Hepatocyte (in vitro differentiated cells): ENCODE data around the gene EXOSC7.

Experiments
- EZH2phosphoT487 ChIP-seq: fragments of 200-600 bp; sonication (generic); IDR thresholded peaks from one replicate; pipeline ENCODE4 v1.6.1; 2018; ENCODE audit warnings: antibody characterized with exemption, mild to moderate bottlenecking, low read depth, moderate library complexity; ENCODE audit not compliant: unreplicated experiment, severe bottlenecking
- TF ChIP-seq, protein P1 (sequence below): fragments of 200-600 bp; sonication (generic); IDR thresholded peaks from 2 replicates; pipeline ENCODE4 v1.5.1; 2016; ENCODE audit warnings: antibody characterized with exemption, mild to moderate bottlenecking; ENCODE audit not compliant: poor library complexity

GRCh38 chr3:45059132-45059531 lies 83.1 kb downstream of the EXOSC7 start:
- TF ChIP-seq EZH2phosphoT487 = no peak
- TF ChIP-seq, protein P1, sequence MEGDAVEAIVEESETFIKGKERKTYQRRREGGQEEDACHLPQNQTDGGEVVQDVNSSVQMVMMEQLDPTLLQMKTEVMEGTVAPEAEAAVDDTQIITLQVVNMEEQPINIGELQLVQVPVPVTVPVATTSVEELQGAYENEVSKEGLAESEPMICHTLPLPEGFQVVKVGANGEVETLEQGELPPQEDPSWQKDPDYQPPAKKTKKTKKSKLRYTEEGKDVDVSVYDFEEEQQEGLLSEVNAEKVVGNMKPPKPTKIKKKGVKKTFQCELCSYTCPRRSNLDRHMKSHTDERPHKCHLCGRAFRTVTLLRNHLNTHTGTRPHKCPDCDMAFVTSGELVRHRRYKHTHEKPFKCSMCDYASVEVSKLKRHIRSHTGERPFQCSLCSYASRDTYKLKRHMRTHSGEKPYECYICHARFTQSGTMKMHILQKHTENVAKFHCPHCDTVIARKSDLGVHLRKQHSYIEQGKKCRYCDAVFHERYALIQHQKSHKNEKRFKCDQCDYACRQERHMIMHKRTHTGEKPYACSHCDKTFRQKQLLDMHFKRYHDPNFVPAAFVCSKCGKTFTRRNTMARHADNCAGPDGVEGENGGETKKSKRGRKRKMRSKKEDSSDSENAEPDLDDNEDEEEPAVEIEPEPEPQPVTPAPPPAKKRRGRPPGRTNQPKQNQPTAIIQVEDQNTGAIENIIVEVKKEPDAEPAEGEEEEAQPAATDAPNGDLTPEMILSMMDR = no peak
